ENCODE measurements around the gene ATP9B.

ATP9B gene

DNA sequence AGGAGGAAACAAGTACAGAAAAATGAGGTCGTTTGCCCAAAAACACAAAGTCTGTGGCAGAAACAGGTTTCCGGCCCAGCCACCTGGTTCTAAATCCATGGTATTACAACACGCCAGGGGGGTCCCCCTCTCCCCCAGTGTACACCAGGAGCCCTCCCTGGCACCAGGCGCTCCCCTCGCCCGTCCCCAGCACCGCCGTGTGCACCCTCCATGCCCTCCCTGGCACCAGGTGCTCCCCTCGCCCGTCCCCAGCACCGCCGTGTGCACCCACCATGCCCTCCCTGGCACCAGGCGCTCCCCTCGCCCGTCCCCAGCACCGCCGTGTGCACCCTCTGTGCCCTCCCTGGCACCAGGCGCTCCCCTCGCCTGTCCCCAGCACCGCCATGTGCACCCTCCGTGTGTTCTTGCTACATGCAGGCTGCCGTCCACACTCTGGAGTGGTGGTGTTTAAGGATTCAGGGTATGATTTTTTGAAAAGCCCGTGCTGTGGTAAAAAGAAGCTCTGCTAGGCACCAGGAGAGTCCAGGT is 266.7 kb downstream of the ATP9B start:
- TF ChIP-seq, protein P1, sequence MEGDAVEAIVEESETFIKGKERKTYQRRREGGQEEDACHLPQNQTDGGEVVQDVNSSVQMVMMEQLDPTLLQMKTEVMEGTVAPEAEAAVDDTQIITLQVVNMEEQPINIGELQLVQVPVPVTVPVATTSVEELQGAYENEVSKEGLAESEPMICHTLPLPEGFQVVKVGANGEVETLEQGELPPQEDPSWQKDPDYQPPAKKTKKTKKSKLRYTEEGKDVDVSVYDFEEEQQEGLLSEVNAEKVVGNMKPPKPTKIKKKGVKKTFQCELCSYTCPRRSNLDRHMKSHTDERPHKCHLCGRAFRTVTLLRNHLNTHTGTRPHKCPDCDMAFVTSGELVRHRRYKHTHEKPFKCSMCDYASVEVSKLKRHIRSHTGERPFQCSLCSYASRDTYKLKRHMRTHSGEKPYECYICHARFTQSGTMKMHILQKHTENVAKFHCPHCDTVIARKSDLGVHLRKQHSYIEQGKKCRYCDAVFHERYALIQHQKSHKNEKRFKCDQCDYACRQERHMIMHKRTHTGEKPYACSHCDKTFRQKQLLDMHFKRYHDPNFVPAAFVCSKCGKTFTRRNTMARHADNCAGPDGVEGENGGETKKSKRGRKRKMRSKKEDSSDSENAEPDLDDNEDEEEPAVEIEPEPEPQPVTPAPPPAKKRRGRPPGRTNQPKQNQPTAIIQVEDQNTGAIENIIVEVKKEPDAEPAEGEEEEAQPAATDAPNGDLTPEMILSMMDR (IDR thresholded peaks at IDR 0.05; ENCODE audit: low read depth, low read length), result no peak
- no peak for DNase-seq (ENCODE audit: extremely low read depth, low read depth)

DNA sequence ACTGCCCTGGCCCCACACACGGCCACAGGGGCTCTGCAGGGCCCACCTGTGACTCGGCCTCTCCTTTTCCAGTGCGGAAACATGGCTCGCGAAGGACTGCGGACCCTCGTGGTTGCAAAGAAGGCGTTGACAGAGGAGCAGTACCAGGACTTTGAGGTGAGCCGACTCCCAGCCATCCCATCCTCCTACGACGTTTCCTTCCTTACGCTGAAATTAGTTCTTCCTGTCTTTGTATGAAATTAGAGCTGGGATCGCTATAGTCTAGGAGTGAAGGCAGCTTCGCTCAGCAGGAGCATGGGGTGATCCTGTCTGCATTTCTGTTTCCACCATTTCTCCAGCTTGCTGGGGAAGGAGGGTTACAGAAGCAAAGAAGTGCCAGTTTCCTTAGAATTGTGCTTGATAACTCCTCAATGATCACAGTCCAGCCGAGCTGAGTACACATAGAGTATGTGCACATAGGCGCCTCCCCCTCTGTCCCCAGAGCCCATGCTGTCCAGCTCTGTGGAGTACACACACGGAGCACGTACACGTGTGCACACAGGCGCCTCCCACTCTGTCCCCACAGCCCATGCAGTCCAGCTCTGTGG is 267.5 kb downstream of the ATP9B start:
- TF ChIP-seq, protein P1 (IDR thresholded peaks at IDR 0.05; ENCODE audit: low read depth, low read length), result no peak
- DNase-seq (ENCODE audit: extremely low read depth, low read depth), result no peak

GRCh38 chr18:79337184-79337583 is 268.0 kb downstream of the ATP9B start:
- DNase-seq (ENCODE audit: extremely low read depth, low read depth), result no peak
- TF ChIP-seq, protein P1 (IDR thresholded peaks at IDR 0.05; ENCODE audit: low read depth, low read length), result no peak

- TF ChIP-seq, protein P1 (IDR thresholded peaks at IDR 0.05; ENCODE audit: low read depth, low read length), result no peak
- DNase-seq (ENCODE audit: extremely low read depth, low read depth), result no peak
Measured at GRCh38 chr18:79337620-79338019, 268.4 kb downstream of the ATP9B start.

DNA sequence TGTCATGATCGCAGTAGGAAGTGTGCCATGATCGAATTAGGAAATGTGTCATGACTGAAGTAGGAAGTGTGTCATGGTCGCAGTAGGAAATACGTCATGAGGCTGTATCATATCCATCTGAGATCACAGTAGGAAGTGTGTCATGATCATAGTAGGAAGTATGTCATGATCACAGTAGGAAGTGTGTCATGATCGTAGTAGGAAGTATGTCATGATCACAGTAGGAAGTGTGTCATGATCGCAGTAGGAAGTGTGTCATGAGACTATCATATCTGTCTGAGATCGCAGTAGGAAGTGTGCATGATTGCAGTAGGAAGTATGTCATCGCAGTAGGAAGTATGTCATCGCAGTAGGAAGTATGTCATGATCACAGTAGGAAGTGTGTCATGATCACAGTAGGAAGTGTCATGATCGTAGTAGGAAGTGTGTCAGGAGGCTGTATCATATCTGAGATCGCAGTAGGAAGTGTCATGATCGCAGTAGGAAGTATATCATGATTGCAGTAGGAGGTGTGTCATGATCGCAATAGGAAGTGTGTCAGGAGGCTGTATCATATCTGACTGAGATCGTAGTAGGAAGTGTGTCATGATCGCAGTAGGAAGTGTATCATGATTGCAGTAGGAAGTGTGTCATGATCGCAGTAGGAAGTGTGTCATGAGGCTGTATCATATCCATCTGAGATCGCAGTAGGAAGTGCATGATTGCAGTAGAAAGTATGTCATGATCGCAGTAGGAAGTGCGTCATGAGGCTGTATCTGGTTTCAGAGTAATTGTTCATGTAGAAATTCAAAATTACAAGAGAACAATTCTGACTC is 270.1 kb downstream of the ATP9B start:
- TF ChIP-seq, protein P1 (IDR thresholded peaks at IDR 0.05; ENCODE audit: low read depth, low read length), result no peak
- no peak for DNase-seq (ENCODE audit: extremely low read depth, low read depth)

DNA sequence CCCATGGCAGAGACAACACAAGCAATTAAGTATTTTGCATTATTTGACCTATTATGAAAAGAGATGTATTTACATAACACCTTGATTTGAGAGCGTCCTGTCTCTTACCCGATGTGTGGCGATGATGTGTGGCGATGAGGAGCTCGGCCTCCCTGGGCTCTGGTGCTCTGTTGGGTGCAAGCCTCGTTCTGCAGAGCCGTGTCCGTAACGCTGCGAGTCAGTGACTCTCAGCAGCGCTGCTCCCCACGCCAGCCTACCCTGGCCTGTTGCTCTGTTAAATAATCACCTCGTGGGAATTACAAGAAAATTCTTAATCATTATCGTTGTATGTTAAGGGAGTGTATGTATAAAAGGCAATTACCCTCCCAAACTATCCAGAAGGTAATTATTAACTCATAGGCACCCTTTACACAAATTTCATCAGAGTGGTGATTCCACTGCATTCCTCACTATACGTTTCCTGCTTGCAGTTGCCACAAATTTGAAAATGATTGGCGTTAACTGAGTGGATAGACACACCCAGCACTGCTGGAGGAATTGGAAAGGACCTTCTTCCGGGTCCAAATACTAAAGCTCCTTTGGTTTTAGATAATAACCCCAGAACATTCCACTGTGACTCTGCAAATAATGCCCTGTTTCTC is 274.5 kb downstream of the ATP9B start:
- no peak for DNase-seq (ENCODE audit: extremely low read depth, low read depth)
- TF ChIP-seq, protein P1 (IDR thresholded peaks at IDR 0.05; ENCODE audit: low read depth, low read length), result no peak

DNA sequence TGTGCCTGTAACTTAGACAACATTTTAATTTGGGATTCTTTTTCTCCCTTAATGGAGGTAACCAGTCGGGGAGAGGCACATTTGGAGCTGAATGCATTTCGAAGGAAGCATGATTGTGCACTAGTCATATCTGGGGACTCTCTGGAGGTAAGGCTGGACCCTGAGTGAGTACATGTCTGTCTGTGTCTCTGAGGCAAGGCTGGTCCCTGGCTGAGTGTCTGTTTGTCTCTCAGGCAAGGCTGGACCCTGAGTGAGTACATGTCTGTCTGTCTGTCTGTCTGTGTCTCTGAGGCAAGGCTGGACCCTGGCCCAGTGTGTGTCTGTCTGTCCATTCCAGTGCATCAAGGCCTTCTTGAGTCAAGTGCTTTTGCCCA is 275.0 kb downstream of the ATP9B start:
- DNase-seq (ENCODE audit: extremely low read depth, low read depth), result no peak
- TF ChIP-seq, protein P1 (IDR thresholded peaks at IDR 0.05; ENCODE audit: low read depth, low read length), result no peak
